Stimulated activated CD4-positive, alpha-beta T cell treated with anti-CD3 and anti-CD28 coated beads, Interleukin-2, amount 100 ng/mL, for 48 hours (primary cell): ENCODE data around the gene LMTK3.
"Not testable (repeated sequence)": the region's sequence is repeated elsewhere in the genome, so short reads cannot be mapped to it uniquely, and the experiment has no call there.

ENCODE experiments used
- DNase-seq, 2 donors: peaks; one replicate each; pipeline ENCODE4 v3.0.0-alpha.2; 2020

Gene LMTK3

GRCh38 chr19:48487544-48487943, 24.1 kb downstream of the LMTK3 start:
- no peak for DNase-seq

DNA sequence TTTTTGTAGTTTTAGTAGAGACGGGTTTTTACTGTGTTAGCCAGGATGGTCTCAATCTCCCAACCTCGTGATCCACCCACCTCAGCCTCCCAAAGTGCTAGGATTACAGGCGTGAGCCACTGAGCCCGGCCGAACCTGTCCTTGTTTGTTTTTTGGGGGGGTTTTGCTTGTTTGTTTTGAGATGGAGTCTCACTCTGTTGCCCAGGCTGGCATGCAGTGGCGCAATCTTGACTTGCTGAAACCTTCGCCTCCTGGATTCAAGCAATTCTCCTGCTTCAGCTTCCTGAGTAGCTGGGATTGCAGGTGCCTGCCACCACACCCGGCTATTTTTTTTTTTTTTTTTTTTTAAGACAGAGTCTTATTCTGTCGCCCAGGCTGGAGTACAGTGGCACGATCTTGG, 24.9 kb downstream of the LMTK3 start:
- not testable (repeated sequence) for DNase-seq

GRCh38 chr19:48484931-48485612, 26.6 kb downstream of the LMTK3 start:
- no peak for DNase-seq

GRCh38 chr19:48484247-48484893, 27.3 kb downstream of the LMTK3 start:
- DNase-seq: no peak

DNA sequence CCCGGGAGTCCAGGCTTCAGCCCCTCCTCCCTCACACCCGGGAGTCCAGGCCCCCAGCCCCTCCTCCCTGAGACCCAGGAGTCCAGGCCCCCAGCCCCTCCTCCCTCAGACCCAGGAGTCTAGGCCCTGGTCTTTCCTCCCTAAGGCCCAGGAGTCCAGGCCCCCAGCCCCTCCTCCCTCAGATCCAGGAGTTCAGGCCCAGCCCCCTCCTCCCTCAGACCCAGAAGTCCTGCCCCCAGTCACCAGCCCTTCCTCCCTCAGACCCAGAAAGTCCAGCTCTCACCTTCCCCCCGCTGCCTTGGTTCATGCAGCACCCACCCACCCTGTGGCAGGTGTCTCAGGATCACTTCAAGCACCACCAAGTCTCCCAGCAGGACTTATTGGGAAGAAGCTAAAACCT, 28.3 kb downstream of the LMTK3 start:
- DNase-seq: no peak

DNA sequence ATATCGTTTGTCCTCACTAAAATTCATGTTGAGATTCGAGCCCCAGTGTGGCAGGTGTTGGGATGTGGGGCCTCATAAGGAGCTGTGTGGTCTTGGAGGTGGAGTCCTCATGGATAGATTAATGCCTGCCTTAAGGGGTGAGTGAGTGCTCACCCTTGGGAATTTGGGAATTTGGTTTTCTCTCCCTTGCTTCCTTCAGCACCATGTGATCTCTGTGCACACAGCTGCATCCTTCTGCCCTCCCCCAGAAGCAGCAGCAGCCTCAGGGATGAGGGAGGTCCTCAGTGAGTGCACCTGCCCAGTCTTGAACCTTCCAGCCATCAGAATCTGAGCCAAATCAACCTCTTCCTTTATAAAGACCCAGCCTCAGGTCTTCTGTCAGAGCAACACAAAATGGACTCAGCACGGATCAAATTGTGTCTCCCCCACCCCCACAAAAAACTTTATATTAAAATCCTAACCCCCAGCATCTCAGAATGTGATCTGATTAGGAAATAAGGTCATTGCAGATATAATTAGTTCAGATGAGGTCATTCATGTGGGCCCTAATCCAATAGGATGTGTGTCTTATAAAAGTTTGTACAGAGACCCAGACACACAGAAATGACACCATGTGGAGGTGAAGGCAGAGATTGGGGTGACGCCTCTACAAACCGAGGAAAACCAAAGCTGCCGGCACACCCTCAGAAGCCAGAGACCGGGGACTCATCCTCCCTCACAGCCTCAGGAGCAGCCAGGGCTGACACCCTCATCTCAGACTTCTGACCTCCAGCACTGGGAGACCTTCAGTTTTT, 29.6 kb downstream of the LMTK3 start:
- no peak for DNase-seq

DNA sequence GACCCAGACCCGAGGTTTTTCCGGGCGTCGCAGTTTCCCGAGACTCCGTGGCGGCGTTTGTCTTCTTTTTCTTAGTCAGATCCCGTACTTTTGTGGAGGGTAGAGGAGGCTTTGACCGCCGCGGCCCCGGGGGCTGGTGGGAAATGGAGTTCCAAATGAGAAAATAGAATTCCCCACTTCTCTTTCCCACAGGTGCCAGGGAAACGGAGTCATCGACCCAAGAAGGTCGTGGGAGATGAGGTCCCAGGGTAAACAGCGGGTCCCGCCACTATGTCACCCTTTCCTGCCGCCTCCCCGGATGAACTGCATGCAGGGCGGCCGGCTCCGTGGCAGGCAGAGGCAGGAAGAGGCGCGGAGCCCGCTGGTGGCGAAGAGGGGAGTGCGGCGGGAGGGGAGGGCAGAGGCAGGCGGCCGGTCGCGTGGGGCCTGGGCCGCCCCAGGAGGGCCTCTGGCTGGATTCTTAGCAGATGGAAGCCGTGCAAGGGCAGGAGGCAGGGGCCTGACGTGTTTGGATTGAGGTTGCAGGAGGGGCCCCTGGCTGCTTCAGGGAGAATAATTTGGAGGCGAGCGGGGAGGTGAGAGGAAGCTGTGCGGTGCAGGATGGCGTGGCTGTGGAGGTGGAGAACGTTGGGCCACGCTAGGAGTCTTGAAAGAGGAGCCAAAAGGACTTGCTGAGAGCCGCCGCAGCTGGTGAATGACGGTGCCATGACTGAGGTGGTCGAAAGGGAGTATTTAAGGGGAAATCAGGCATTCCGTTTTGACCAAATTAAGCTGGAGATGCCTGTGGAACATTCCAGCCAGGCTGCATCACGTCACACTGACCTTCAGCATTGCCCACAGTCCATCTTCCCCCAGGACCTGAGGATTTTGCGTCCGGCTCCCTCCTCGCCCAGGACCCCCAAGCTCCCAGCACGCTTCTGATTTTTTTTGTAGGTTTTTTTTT, 30.8 kb downstream of the LMTK3 start:
- DNase-seq: peak; percentile 36 to 51

GRCh38 chr19:48480183-48480557, 31.5 kb downstream of the LMTK3 start:
- peak in 1 of 2 donors; percentile 20 for DNase-seq

DNA sequence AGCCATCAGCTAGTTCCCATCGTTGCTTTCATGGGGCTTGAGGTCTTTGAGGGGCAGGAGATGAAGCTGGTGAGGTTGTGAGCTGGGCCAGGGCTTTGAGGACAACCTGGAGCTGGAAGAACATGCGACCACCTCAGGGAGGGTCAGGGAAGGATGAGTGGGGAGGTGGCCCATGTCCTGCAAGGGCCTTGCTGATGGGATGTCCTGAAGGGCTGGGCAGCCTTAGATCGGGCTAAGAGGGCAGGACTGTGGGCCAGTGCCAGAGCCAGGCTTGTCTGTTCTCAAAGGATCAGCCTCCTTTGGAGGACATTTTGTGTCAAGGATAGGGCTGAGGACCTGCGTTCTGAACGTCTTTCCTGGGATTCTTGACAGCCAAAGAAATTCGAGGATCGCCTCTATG, 31.9 kb downstream of the LMTK3 start:
- DNase-seq: no peak

- DNase-seq: no peak
Measured at GRCh38 chr19:48478339-48479256, 33.0 kb downstream of the LMTK3 start.

DNA sequence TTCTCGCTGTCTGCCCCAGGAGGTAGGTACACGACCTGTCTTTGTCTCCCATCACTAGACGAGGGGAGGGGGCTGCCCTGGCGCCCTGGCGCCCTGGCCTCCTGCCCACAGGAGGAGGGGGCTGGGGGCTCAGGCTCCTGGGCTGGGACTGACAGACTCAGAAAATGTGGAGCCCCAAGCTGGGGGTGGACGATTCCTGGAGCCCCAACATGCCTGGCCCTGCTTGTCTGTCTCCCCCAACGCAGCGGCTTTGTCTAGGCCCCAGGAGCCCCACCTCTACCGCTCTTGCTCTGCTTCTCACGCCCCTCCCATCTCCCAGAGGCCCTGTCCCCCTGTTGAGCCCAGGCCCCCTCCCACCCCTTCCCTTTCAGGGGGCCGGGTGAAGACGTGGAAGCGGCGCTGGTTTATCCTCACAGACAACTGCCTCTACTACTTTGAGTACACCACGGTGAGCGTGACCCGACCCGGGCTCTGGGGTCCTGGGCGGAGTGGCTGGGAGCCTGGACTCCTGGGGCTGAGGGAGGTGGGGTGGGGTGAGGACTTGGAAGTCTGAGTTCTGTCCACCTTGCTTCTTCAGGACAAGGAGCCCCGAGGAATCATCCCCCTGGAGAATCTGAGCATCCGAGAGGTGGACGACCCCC, 33.8 kb downstream of the LMTK3 start:
- no peak for DNase-seq

GRCh38 chr19:48477067-48477685, 34.5 kb downstream of the LMTK3 start:
- DNase-seq: no peak

GRCh38 chr19:48476176-48476575, 35.5 kb downstream of the LMTK3 start:
- DNase-seq: no peak

GRCh38 chr19:48475369-48476068, 36.1 kb downstream of the LMTK3 start:
- no peak for DNase-seq

DNA sequence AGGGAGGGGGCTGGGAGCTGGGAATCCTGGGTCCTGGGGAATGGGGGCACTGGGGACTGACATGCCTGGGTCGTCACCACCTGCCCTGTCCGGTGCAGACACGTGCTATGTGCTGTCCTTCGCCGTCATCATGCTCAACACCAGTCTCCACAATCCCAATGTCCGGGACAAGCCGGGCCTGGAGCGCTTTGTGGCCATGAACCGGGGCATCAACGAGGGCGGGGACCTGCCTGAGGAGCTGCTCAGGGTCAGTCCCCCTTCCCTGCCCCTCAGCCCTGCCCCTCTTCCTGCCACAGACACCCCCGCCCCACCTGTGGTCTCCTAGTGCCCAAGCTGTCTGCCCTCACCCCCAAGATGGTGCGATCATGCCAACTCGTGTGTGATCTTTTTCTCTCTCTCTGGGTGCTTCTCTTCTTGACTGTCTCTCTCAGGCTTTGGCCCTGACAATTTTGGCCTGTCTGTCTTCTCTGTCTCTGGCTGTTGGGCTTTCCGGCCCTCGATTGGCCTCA, 37.5 kb downstream of the LMTK3 start:
- DNase-seq: no peak

DNA sequence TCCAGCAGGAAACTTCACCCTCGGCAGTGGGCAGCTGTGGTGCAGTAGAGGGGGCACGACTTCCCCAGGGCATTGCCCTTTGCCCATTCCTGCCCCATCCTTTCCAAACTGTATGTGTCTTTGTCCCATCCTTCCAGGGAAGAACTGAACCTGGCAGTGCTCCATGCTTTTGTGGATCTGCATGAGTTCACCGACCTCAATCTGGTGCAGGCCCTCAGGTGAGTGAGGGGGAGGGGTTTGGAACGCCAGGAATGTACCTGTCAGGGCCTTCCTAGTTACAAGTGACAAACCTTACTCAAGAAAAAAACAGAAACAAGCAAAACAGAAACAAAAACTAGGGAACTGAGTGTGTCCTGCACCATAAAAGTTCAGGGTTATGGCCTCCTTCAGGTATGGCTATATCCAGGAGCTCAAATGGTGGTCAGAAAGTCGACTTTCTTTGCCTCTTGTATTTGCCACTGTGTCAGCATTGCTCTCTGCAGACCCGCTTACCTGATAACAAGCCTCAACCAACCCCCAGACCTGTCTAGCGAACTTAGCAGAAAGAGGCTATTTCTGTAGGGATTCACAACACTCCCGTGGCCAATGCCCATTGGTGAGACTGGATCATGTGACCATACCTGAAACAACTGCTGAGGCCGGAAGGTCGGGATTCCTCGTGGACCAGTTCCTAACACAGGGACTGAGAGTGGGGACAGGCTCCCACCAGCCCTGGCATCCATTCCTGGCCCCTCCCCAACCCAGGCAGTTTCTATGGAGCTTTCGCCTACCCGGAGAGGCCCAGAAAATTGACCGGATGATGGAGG, 38.3 kb downstream of the LMTK3 start:
- DNase-seq: no peak

- no peak for DNase-seq
Measured at GRCh38 chr19:48471836-48472235, 39.8 kb downstream of the LMTK3 start.

DNA sequence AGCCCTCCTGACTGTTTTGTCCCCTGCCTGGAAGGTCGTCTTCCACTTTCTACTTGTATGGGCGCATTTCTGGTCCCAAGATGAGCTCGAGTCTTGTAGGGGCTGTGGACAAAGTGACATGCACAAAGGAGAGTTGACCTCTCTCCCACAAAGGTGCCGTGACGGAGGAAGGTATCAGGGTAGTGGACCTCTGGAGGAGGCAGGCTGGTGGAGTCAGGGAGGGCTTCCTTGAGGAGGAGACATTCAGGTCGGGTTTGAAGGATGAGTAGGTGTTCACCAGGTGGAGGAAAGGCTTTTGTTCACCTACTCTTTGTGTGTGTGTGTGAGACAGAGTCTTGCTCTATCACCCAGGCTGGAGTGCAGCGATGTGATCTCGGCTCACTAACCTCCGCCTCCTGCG, 40.8 kb downstream of the LMTK3 start:
- DNase-seq: no peak
